Stimulated activated CD4-positive, alpha-beta T cell treated with anti-CD3 and anti-CD28 coated beads, Interleukin-15, amount 100 ng/mL, for 1 hour (primary cell): ENCODE data around the gene MAGOHB.
"Not testable (repeated sequence)": the region's sequence is repeated elsewhere in the genome, so short reads cannot be mapped to it uniquely, and the experiment has no call there.

Experiments used
- DNase-seq, 2 donors: peaks; one replicate each; pipeline ENCODE4 v3.0.0-alpha.2; 2020; ENCODE audit warnings: low read depth in 1 of 2, low spot score in 1 of 2

Gene MAGOHB

DNA sequence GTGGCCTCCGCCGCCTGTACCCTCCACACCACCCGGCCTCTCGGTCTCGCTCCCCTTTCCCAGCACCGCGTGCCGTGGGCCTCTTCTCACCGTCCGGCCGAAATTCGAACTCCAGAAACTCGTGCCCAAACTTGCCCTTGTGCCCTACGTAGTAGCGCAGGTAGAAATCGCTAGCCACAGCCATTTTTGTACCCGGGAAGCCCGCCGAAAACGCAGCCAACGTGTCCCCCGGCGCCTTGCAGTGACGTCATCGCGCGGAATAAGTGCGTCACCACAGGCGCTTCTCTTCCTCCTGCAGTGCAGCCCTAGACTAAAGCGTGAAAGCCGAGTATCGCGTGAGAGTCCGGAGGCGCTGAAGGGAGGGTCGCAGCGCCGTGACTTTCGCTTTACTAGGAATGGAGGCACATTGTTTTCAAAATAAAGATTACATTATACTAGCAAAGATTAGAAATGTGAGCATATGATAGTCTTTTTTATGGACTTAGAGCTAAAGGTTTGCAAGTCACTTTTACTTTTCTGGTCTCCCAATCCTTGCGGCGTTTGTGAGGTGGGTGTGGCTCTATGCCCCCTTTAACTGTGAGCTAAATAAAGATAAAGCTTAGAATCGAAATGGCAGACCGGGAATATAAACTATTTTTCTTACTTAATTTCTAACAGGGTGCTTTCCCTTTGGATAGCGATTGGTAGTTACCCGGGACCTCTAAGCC, at the start of gene MAGOHB:
Gene MAGOHB (minus strand): TSS at position 261 of the 707 bp plus-strand sequence. CDS start 77 bp downstream, at position 184.
- DNase-seq = peak; percentile 94 to 100

DNA sequence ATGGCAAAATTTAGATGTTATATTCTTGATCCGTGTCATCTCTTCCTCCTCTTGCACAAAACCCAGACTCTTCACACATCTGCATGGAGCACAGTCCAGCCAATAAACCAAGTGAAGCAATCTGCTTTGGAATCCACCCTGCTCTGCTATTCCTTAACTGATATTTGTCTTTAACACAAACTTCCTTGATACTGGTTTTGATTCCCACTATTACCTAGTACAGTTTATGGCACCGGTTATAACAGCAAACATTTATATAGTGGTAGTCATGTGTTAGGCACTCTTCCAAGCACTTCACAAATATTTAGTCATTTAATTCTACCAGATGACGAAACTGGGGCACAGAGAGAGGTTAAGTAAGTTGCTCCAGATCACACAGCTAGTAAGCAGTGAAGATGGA, 47.9 kb upstream of the MAGOHB start:
- DNase-seq = no peak

DNA sequence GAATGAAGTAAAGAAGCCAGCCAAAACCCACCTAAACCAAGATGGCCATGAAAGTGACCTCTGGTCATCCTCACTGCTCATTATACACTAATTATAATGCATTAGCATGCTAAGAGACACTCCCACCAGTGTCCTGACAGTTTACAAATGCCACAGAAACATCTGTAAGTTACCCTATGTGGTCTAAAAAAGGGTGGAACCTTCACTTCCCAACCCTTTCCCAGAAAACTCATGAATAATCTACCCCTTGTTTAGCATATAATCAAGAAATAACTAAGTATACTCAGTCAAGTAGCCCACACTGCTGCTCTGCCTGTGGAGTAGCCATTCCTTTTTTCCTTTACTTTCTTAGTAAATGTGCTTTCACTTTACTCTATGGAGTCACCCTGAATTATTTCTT, 40.6 kb upstream of the MAGOHB start:
- no peak for DNase-seq

DNA sequence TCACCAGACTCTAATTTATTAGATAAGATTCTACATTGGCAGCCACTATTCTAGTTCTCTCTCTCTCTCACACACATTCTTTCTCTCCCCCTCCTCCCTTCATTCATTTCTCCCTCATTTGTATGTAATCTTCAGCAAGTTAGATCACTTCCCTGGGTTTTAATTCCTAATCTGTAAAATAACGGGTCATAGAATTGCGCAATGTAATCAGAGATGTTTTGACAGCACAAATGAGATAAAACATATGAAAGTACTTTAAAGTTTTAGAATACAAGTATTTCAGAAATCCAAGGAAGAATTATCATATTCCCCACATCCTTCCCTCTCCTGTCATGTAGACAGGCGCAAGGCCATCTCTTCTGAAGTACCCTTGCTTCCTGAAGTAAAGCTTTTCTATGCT, 38.8 kb upstream of the MAGOHB start:
- DNase-seq = no peak

DNA sequence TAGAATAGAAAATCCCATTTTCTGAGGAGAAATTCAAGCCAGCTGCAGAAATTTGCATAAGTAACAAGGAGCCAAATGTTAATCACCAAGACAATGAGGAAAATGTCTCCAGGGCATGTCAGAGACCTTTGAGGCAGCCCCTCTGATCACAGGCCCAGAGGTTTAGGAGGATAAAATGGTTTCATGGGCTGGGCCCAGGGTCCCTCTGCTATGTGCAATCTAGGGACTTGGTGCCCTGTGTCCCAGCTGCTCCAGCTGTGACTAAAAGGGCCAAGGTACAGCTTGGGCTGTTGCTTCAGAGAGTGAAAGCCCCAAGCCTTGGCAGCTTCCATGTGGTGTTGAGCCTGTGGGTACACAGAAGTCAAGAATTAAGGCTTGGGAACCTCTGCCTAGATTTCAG, 33.2 kb upstream of the MAGOHB start:
- DNase-seq = not testable (repeated sequence)

DNA sequence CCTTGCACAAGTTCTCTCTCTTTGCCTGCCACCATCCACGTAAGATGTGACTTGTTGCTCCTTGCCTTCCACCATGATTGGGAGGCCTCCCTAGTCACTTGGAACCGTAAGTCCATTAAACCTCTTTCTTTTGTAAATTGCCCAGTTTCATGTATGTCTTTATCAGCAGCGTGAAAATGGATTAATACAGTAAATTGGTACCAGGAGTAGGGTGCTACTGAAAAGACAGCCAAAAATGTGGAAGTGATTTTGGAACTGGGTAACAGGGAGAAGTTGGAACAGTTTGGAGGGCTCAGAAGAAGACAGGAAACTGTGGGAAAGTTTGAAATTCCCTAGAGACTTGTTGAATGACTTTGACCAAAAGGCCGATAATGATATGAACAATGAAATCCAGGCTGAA, 32.5 kb upstream of the MAGOHB start:
- no peak for DNase-seq

DNA sequence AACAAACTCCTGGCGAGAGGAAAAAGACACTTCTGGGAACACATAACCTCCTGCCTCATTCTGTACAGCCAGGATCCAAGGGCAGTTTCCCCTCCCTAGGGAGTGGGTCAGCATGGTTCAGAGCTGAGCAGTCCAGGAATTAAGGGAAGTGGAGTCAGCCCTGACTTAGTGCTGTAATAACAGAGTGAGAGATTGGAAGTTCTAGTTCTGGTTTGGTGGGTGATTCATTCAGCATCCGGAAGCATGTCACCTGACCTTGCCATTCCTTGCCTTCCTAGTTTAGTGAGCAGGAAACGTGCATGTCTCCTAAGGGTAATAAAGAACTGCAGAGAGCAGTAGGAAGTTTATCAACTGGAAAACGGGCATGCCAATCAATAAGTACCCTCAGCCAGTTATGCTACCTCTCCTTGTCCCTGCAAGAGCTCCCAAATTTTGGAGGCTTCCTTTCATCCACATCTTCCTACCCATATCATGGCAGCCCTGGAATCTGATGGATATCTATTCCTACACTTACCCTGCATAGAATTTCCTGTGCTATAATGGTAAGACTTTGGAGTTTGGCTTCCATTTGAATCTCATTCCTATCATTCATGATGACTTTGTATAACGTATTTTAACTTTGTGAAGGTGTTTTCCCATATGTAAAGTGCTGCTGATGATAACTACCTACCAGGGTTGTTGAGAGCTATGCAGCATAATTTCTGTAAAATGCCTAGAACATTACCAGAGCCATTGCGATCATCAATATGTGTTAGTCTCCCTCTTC, 28.5 kb upstream of the MAGOHB start:
- DNase-seq = no peak

DNA sequence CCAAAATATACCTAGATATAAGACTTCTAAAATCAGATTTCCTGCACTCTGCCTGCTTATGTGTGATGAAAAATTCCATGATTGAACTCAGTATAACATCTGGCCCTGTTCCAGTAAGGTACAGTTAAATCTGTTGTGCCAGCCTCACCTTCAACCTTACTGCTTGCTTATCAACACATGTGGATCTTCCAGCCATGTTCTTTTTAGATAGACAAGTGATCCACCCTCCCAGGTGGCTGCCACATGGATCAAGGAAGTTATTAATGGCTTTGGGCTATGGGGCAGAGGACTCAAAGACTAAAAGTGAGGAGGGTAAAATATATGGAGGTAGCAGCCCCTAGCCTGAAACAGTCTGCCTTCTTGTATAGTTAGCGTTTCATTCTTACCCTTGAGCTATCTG, 25.3 kb upstream of the MAGOHB start:
- no peak for DNase-seq

DNA sequence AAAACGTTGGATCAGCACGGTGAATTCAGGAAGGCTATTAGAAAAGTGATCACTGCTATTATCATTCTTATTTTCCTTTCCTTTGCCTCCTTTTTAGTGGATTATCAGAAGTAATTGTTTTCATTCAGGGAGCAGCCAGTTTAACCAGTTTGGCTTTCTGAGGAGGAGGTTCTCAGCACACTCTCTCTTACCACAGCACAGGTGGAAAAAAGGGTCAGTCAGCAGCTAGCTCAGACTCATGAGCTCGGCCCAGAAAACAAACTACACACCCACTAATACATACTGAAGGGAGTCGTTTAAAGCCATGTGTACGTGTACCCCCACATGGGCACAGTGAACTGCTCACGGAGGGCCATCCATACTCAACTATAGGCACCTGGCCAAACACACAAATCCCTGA, 23.2 kb upstream of the MAGOHB start:
- DNase-seq = no peak

DNA sequence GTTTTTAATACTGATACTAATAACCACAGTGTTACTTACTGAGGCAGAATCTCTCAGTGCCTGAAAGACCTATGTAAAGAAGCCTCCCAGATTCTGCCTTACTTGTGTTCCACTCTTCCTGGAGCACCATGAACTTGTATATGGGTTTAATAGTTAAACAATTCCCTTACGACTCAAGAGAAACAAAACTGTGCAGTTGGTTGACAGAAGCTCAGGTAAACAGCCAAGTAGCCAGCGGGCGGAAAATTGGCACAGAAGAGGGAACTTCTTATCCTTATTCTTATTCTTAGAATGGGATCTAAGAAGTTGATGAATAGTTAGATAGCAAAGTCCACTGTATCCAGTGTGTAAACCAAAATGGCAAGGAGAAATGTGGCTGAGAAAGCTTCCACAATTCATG, 22.7 kb upstream of the MAGOHB start:
- no peak for DNase-seq

DNA sequence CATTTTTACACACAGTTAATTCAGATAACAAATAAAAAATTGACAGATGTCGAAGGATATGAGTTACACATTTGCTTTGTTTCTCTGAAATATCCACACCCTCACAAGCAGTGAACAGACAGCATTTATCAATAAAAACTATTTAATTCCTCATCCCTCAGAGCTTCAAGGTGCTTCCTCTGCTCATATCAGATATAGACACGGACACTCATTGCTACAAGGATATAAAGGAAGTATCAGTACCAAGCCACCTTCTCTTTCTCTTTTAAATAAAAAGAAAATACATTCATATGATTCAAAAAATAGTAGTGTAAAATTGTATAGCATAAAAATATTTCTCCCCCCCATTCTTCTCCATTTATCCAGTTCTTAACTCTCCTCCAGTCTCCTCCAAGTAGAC, 21.9 kb upstream of the MAGOHB start:
- DNase-seq = no peak

DNA sequence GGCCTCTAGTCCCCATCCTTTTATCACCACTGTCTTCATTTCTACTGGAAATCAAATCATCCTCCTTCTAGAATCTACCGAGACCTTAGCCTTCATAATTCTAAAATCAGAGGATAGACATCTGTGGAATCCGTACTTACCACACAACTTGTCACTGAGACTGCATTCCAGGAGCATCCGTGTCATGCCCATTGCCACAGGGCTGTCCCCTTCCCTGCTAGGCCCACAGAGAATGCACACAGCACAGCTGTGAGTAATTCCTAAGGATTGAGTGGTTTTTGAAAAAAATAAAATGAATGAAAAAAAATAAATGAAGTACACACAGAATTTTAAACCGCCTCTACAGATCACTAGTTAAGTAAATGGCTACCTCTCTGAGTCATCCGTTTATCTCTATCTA, 21.0 kb upstream of the MAGOHB start:
- DNase-seq = no peak

DNA sequence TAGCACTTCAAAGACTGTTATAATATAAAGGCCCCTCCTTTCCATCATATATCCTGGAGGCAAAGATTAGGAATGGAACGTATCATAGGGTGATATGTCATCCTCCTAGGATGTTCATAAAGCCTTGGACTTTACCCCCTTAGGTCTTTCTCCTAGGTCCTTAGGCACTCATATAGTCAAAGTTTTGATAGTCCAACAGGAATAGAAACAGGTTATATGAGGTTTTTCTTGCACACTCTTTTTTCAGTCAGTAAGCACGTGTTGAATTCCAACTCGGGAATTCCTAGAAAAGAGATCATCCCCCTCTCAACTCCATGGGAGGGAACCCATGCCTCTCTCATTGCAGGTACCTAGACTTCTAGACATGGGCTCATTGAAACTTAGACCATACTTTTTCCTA, 20.1 kb upstream of the MAGOHB start:
- DNase-seq = no peak

DNA sequence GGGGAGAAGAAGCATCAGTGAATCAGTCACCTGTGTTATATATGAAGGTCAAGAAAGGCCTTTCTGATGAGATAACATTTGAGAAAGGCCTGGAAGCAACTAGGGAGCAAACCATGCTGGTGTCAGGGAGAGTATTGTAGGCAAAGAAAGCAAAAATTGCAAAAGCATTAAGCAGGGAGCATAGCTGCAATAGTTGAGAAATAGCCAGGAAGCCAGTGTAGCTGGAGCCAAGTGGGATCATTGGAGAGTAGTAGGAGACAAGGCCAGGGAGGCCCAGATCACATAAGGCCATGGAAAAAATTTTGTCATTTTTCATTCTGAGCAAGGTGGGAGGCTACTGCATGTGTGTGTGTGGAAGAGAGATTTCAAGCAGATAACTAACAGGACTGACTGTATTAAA, 18.8 kb upstream of the MAGOHB start:
- no peak for DNase-seq

DNA sequence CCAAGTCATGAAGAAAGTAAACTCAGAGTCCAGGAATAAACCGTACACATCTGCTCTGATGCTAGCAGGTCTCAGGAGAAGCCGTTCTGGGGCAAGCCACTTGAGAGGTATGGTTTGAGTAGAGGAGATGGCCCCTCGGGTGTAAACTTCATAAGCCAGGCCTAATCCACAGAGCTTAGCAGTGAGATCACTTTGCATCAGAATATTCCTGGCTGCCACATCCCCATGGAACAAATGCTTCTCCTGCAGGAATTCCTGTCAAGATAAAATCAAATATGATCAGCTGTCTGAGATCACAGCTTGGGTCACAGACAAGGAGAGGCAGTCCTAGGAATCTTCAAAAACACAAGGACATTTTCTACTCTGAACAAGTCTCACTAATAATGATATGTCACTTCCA, 11.2 kb upstream of the MAGOHB start:
- no peak for DNase-seq

DNA sequence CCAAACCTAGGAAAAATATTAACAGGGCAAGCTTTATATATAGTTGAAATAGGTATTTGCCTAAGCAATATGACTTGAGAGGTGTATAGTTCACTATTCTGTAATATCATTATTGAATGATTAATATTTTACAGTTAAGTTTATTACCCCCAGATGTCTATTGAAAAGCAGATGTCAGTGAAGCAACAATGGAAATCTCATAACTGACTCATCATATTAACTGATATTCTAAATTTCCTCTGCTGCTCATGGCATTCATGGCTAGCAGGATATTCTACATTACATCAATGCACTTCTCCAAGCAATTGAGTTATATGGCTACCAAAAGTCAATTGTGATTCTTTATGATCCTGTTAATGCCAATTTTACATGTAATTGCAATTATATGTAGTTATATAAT, 9.7 kb upstream of the MAGOHB start:
- DNase-seq = no peak

DNA sequence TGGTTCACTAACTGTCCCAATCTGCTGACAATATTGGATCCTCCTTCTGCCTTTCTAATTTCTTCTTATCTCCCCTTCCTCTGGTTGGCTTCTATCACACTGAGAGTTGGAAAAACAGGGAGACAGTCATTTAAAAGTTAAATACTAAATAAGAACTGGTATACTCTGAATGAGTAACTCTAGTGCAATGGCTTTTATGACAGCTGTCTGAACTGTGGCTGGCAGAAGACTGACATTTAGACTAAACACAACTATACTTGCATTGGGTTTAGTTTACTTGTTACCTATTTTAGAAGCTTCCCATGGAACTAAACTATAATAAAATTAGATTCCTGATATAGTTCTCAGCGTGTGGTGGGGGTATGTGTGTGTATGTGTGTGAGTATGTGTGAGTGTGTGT, 7.9 kb upstream of the MAGOHB start:
- DNase-seq = no peak

DNA sequence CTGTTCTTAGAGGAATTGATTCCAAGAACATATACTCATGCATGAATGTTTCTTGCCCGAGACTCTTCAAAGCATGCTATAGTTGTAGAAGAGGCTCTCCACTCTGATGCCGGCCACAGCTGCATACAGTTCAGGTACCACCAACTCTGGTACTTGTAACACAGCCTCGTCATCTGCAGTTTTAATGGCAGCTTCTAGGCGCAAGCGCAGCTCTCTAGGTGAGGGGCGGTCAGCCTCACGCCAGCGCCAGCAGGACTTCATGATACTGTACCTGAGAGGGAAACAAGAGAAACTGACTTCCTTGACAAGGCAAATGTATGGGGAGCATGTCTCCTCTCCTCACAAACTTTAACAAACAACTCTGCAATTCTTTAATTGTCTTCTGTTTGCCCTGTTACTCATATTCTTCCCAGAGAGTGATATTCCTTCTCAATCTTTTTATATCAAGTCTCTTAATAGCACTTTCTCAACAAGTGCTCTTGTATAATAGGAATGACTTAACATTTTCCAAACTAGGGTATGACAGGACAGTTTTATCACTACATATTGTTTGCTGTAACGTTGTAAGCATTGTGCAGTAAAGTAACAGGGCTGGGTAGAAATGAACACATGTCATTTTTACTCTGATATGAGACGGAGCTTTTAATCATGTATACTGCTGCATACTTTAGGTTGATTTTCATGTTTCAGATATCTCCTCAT, 6.8 kb upstream of the MAGOHB start:
- no peak for DNase-seq

DNA sequence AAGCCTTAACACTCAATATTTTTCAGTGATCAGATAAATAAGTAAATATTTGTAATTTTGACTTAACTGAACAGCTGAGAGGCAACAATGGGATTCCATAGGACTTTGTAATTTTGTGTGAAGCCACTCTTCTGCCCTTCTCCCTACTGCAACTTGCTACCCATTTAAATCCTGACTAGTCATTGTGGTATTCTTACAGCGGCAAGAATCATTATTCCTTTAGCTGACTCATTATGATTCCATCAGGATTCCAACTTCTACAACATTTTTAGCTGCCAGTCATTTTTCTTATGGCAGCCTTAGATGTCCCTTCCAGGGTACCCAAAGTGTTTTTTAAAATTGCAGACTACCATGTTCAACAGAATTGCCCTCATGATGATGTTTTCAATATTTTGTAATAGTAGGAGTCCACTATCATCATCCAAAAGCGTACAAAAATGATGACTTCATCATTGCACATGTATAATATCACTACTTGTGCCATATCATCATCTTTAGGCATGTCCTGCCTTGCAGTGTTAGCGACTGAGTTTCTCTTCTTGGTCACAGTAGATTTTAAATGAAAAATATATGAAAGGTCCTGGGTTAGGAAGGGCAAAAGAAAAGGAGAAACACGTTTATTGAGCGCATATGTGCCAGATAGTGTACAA, 5.1 kb upstream of the MAGOHB start:
- DNase-seq = no peak

DNA sequence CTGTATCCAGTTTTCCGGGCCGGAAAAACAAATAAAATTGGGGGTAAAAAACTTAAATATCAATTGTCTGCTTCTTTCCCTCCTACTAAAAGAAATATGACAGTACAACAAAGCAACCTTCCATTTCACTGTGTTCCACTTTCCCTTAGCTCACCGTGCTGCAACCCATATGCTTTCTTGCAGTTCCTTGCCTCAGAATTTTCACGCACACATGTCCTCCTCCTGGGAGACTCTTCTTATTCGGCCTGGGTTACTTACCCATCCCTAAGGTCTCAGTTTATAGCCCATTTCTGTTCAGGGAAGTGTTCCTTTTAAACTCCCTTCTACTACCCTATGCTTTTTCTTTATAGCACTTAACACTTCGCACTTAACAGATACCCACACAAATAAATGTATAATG, 4.5 kb upstream of the MAGOHB start:
- DNase-seq = no peak

DNA sequence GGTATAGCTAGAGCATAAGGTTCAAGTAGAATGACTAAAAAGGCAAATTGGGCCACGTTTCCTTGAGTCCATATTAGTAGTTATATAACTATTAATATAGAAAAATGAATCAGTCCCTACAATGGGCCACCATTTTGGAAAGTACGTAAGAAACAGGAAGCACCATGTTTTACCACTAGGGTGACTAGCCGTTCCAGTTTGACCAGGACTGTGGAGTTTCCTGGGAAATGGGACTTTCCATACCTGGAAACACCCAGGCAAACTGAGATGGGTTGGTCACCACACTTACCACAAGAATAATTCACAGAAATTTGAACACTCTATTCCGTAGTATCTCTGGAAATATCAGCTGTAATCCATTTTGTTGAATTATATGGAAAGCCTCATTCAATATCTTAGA, 2.1 kb upstream of the MAGOHB start:
- DNase-seq = no peak

DNA sequence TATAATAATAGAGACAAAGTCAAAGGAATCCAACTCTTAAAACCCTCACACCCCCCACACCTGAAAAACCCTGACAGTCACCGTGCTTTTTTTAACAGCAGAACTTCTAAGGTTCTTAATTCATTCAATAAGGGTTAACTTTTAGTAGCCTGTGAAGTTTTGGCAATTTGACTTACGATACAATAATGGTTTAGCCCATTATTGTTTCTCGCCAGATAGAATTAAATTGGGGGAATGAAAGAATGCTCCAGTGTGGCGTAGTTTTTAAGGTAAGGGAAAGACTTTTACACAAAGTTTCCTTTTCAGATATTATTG, 604 bp upstream of the MAGOHB start:
- DNase-seq = no peak
